Mesodermal cell (in vitro differentiated cells): ENCODE data around the gene WRNIP1.

ENCODE experiments used
- H3K27ac ChIP-seq: 2 replicates; pipeline ENCODE4 v1.7.0; 2013; ENCODE audit warnings: mild to moderate bottlenecking, low read depth, low read length, moderate library complexity; ENCODE audit not compliant: severe bottlenecking
- H3K36me3 ChIP-seq: 2 replicates; pipeline ENCODE4 v1.7.1; 2013; ENCODE audit warnings: mild to moderate bottlenecking, low read length, moderate library complexity; ENCODE audit not compliant: control insufficient read depth, insufficient read depth
- H3K4me1 ChIP-seq: one replicate; pipeline ENCODE4 v1.7.1; 2013; ENCODE audit warnings: mild to moderate bottlenecking, low read length; ENCODE audit not compliant: insufficient read depth, control insufficient read depth, poor library complexity, severe bottlenecking
- H3K4me3 ChIP-seq: 2 replicates; pipeline ENCODE4 v1.7.0; 2013; ENCODE audit warnings: low read length, control low read depth, mild to moderate bottlenecking; ENCODE audit not compliant: insufficient read depth, poor library complexity, severe bottlenecking; ENCODE audit errors: extremely low read depth
- H3K9me3 ChIP-seq: 2 replicates; pipeline ENCODE4 v1.7.1; 2013; ENCODE audit warnings: mild to moderate bottlenecking, low read length, moderate library complexity; ENCODE audit not compliant: control insufficient read depth
- whole genome bisulfite sequencing, 2 experiments: methylation state at CpG; one replicate each; pipeline ENCODE4 v1.1.5; 2013; ENCODE audit warnings: missing lambda C conversion rate in 2 of 2; ENCODE audit not compliant: insufficient coverage in 2 of 2; 5-methylcytosine and 5-hydroxymethylcytosine counted together

Gene WRNIP1

GRCh38 chr6:2730353-2731107, 34.7 kb upstream of the WRNIP1 start:
- Histone ChIP-seq H3K9me3 (no peaks in the 10 kb centered on the region), H3K27ac (no peak overlapping the region), H3K4me1 (no peaks in the 10 kb centered on the region), H3K36me3 (no peaks in the 10 kb centered on the region), H3K4me3 (no peak overlapping the region)
- 88 to 90% methylated on average over 4 of the region's 9 CpGs for WGBS, 2 experiments

- no peak overlapping the region for H3K4me3 ChIP-seq
- no peak overlapping the region for H3K27ac ChIP-seq
- H3K9me3 ChIP-seq = no peaks in the 10 kb centered on the region
- no peaks in the 10 kb centered on the region for H3K36me3 ChIP-seq
- H3K4me1 ChIP-seq = no peaks in the 10 kb centered on the region
- WGBS, 2 experiments = 69 to 83% methylated on average over 4 of the region's 5 CpGs
Observed at GRCh38 chr6:2731281-2731909, 33.8 kb upstream of the WRNIP1 start.

GRCh38 chr6:2732503-2733089, 32.6 kb upstream of the WRNIP1 start:
- 70 to 96% methylated on average over 3 to 4 of the region's 5 CpGs for WGBS, 2 experiments
- Histone ChIP-seq H3K4me1 (no peaks in the 10 kb centered on the region), H3K27ac (no peak overlapping the region), H3K9me3 (no peaks in the 10 kb centered on the region), H3K36me3 (no peaks in the 10 kb centered on the region), H3K4me3 (no peak overlapping the region)

DNA sequence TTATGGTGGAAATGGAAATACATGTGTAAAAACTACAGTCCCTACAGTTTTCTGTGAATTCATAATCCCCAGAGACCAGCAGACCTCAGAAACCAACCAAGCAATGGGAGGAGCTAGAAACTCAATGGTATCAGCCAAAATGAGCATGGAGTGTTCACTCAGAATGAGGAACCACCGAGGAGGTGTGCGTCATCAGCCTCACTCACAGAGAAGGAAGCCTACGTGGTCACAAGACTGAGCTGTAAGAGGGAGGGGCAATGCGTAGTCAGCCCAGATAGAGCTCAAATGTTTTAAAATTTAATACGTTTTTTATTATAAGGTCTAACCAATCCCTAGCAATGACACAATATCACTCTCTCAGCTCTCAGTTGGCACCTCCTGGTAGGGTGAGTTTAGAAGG, 31.9 kb upstream of the WRNIP1 start:
- Histone ChIP-seq H3K4me3 (no peak overlapping the region), H3K27ac (no peak overlapping the region), H3K9me3 (no peaks in the 10 kb centered on the region), H3K36me3 (no peaks in the 10 kb centered on the region), H3K4me1 (no peaks in the 10 kb centered on the region)
- 93 to 100% methylated on average over 2 of the region's 5 CpGs for WGBS, 2 experiments

GRCh38 chr6:2733736-2734480, 31.3 kb upstream of the WRNIP1 start:
- Histone ChIP-seq H3K27ac (no peak overlapping the region), H3K4me1 (no peaks in the 10 kb centered on the region)
- 83 to 88% methylated on average over 19 of the region's 22 CpGs for WGBS, 2 experiments

DNA sequence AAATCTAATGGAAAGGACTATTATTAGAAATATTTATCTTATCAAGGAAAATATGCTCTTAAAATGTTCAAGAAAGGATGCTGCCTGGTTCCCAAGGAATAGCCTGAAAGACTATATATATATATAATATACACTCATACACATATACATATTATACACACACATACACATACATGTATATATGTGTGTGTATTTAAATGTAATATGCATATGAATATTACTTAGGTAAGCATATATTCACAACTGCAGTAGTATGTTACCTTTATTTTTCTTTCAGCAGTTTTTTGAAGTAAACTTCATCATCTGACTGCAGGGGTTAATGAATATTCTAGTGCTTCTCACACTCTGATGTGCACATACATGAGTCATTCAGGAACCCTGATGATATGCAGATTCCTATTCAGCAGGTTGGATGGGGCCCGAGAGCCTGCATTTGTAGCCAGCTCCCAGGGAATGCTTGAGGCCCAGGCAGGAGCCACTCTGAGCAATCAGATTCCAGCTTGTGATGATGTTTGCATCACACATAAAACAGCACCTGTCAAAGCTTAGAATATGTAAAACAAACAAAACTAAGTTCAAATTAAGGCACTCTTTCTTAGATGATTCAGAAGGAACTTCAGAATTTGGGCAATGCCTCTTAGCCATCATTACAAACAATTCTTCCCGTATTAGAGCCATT, 30.6 kb upstream of the WRNIP1 start:
- Histone ChIP-seq H3K9me3 (no peaks in the 10 kb centered on the region), H3K27ac (no peak overlapping the region), H3K4me1 (no peaks in the 10 kb centered on the region), H3K36me3 (no peaks in the 10 kb centered on the region), H3K4me3 (no peak overlapping the region)
- 27 to 62% methylated on average over 1 to 2 of the region's 2 CpGs for WGBS, 2 experiments

More at GRCh38 chr6:2733736-2734480, 31.3 kb upstream of the WRNIP1 start:
- no peak overlapping the region for H3K4me3 ChIP-seq
- no peaks in the 10 kb centered on the region for H3K9me3 ChIP-seq
- no peaks in the 10 kb centered on the region for H3K36me3 ChIP-seq

DNA sequence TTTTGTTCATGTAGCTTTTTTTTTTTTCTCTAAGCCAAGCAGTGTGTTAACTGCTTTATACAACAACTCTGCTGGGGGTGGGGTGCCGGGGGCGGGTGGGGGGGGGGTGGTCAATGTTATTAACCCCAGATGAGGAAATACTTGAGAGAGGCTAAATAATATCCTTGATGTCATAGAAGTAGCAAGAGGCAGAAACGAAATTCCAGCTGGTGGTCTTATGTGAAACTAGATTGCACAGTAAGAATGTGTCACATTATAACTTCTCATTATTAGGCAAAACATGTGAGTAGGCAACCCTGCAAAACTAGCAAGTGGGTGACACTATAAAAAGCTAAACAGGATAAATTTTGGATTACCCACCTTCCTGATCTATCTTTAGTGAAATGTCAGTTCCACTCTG, 27.3 kb upstream of the WRNIP1 start:
- Histone ChIP-seq H3K36me3 (no peaks in the 10 kb centered on the region), H3K4me1 (no peaks in the 10 kb centered on the region), H3K27ac (no peak overlapping the region), H3K9me3 (no peaks in the 10 kb centered on the region), H3K4me3 (no peak overlapping the region)
- WGBS, 2 experiments = no CpG with 5 or more reads among the region's 3 CpGs

DNA sequence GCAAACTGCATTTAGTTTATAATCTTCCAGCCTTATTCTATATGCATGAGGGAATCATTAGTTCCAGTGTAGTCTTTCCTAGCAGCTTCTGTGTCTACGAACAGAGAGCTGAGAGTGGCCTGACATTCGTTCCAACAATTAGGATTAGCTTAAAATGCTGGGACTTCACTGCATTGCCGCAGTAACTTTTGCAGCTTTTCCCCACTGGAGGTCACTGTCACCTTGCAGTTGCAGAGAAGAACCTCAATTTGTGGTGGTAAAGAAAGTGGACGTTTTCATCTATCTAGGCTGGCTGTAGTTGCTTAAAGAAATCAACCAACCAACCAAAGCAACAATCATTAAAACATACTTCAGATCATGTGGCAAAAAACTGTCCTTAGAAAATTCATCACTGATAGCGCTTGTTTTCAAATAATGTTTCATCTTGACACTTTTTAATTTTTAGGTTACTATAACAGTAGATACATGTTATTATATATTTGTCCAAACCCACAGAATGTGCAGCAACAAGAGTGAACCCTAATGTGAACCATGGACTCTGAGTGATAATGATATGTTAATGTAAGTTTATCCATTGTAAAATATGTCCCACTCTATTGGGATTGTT, 26.7 kb upstream of the WRNIP1 start:
- Histone ChIP-seq H3K27ac (no peak overlapping the region), H3K9me3 (no peaks in the 10 kb centered on the region), H3K4me3 (no peak overlapping the region), H3K4me1 (peaks cover 3% of the 10 kb centered on the region), H3K36me3 (no peaks in the 10 kb centered on the region)
- WGBS, 2 experiments = 23 to 24% methylated on average over 3 of the region's 5 CpGs

DNA sequence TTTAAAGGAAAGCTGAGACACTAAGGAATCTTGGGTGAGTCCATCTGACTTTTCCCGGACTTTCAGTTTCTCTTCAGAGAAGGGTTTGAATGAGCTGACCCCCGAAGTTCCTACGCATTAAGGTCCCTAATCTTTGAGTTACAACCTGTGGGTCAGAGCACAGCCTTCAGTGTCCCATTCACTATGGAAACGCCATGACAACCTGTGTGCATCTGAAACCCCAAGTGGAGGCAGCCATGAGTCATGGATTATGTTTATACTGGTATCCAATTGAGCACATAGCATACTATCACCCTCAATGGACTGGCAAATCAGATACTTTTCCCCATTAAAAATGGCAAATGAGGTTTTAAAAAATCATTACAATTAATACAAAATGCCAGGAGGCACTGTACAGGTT, 25.9 kb upstream of the WRNIP1 start:
- Histone ChIP-seq H3K9me3 (no peaks in the 10 kb centered on the region), H3K27ac (no peak overlapping the region), H3K4me3 (no peak overlapping the region), H3K36me3 (no peaks in the 10 kb centered on the region), H3K4me1 (peaks cover 5% of the 10 kb centered on the region)
- WGBS, 2 experiments = 88 to 95% methylated on average over 2 to 4 of the region's 4 CpGs

DNA sequence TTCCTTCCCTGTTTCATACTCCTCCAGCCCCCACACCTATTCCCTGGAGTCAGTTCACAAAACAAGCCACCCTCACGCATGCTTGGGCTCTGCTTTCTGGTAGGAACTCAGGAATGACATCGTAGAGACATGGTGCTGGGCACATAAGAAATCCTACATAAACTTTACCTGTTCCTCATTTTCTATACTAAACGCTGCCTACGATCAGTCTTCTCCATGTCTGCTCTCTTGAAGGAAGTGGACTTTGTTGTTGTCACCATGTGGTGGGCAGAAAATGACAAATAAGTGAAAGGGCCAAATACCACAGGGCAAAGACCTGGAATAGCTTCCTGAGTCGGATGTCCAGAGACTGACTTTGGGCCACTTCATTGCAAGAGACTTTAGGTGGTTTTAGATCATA, 24.6 kb upstream of the WRNIP1 start:
- peaks cover 5% of the 10 kb centered on the region for H3K4me1 ChIP-seq
- no peak overlapping the region for H3K4me3 ChIP-seq
- H3K27ac ChIP-seq = no peak overlapping the region
- H3K9me3 ChIP-seq = no peaks in the 10 kb centered on the region
- H3K36me3 ChIP-seq = no peaks in the 10 kb centered on the region
- 86 to 94% methylated on average over 2 to 3 of the region's 5 CpGs for WGBS, 2 experiments
